Erythroblast (primary cell): ENCODE data around the gene AK8.

ENCODE experiments used
- DNase-seq, 2 experiments: peaks; one replicate each; lab custom pipeline; 2025; lab: John Stamatoyannopoulos, UW
- GATA1 ChIP-seq: IDR thresholded peaks from 2 replicates; pipeline ENCODE4 v1.6.1; 2011; ENCODE audit warnings: low read depth, mild to moderate bottlenecking, control low read depth, low read length, moderate library complexity
- POLR2A ChIP-seq: IDR thresholded peaks from 2 replicates; pipeline ENCODE4 v1.6.1; 2011; ENCODE audit warnings: mild to moderate bottlenecking, low read length

Gene AK8

GRCh38 chr9:132877824-132878694, at the start of gene AK8:
TSS of gene AK8 (minus strand) at chr9:132878284. CDS start at chr9:132878255, 29 bp downstream.
- TF ChIP-seq GATA1 (no peak), POLR2A (peak; percentile 43)
- DNase-seq, result peak; percentile 89 to 93

GRCh38 chr9:132927704-132928103, 49.6 kb upstream of the AK8 start:
- TF ChIP-seq GATA1, result no peak
- no peak for TF ChIP-seq POLR2A

GRCh38 chr9:132923346-132923902, 45.3 kb upstream of the AK8 start:
- no peak for DNase-seq

More at GRCh38 chr9:132927704-132928103, 49.6 kb upstream of the AK8 start:
- DNase-seq, result no peak

GRCh38 chr9:132919614-132920268, 41.7 kb upstream of the AK8 start:
- DNase-seq, result no peak
- TF ChIP-seq GATA1, result no peak
- no peak for TF ChIP-seq POLR2A

More at GRCh38 chr9:132923346-132923902, 45.3 kb upstream of the AK8 start:
- no peak for TF ChIP-seq POLR2A
- no peak for TF ChIP-seq GATA1

- no peak for DNase-seq
- no peak for TF ChIP-seq GATA1
- TF ChIP-seq POLR2A, result no peak
Observed at GRCh38 chr9:132914924-132915323, 36.8 kb upstream of the AK8 start.

- TF ChIP-seq GATA1 (no peak), POLR2A (no peak)
- DNase-seq, result no peak
Observed at GRCh38 chr9:132912131-132912530, 34.0 kb upstream of the AK8 start.

- no peak for TF ChIP-seq POLR2A
- TF ChIP-seq GATA1, result no peak
- no peak for DNase-seq
Observed at GRCh38 chr9:132910376-132910775, 32.3 kb upstream of the AK8 start.

- no peak for DNase-seq
- TF ChIP-seq GATA1 (no peak), POLR2A (no peak)
Observed at GRCh38 chr9:132909311-132909710, 31.2 kb upstream of the AK8 start.

GRCh38 chr9:132908635-132909034, 30.6 kb upstream of the AK8 start:
- no peak for TF ChIP-seq GATA1
- TF ChIP-seq POLR2A, result no peak
- no peak for DNase-seq

GRCh38 chr9:132905726-132906125, 27.6 kb upstream of the AK8 start:
- DNase-seq, result no peak
- no peak for TF ChIP-seq GATA1
- TF ChIP-seq POLR2A, result no peak

GRCh38 chr9:132903574-132904492, 25.7 kb upstream of the AK8 start:
- TF ChIP-seq POLR2A (no peak), GATA1 (no peak)
- DNase-seq, result no peak

GRCh38 chr9:132901858-132902831, 24.1 kb upstream of the AK8 start:
- TF ChIP-seq GATA1, result no peak
- peak; percentile 87 to 91 for DNase-seq

GRCh38 chr9:132898051-132898450, 20.0 kb upstream of the AK8 start:
- no peak for TF ChIP-seq GATA1
- TF ChIP-seq POLR2A, result no peak
- no peak for DNase-seq
